ENCODE measurements around the gene MGAM2.

DNA sequence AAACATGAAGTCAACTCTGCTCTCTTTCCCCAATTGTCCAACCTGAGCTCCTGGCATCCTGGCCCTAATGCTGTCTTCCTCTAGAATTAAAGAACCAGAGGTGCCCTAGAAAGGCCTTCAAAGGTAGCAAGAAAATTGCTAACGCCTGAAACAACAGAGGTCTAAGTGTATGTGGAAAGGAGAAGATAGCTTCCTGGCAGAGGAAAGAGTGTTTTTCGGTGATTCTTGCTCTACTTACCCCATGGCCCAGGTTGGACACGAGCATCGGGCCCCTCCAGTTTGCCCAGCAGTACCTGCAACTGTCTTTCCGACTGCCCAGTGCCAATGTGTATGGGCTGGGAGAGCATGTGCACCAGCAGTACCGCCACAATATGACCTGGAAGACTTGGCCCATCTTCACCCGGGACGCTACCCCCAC lies 22.2 kb downstream of the MGAM2 start:
- TF ChIP-seq, protein P1, sequence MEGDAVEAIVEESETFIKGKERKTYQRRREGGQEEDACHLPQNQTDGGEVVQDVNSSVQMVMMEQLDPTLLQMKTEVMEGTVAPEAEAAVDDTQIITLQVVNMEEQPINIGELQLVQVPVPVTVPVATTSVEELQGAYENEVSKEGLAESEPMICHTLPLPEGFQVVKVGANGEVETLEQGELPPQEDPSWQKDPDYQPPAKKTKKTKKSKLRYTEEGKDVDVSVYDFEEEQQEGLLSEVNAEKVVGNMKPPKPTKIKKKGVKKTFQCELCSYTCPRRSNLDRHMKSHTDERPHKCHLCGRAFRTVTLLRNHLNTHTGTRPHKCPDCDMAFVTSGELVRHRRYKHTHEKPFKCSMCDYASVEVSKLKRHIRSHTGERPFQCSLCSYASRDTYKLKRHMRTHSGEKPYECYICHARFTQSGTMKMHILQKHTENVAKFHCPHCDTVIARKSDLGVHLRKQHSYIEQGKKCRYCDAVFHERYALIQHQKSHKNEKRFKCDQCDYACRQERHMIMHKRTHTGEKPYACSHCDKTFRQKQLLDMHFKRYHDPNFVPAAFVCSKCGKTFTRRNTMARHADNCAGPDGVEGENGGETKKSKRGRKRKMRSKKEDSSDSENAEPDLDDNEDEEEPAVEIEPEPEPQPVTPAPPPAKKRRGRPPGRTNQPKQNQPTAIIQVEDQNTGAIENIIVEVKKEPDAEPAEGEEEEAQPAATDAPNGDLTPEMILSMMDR (IDR thresholded peaks at IDR 0.05; ENCODE audit: low read length), result no peak
- no peak for TF ChIP-seq EZH2 (IDR thresholded peaks at IDR 0.05; ENCODE audit: borderline replicate concordance, low read length)

Data from OCI-LY1 (cell line).